ENCODE measurements around the gene STK24.

STK24 gene

DNA sequence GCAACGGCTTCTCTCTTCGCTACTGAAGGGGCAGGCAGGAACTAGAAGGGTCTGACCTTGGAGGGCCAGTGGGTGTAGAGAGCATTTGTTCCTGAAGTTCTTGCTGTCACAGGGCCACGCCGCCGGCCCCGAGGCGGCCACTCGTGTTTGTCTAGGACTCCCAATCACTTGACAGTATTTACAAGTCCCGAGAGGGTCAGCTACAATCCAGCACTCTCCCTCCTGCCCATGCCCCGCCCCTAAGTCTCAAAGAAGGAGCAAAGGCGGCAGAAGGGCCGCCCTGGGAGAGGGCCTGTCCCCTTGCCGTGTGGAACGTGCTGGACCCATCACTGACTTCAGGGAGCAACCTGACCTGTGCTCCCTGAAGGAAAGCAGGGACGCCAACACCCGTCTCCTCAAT, 118.5 kb downstream of the STK24 start:
- TF ChIP-seq CTCF (IDR thresholded peaks at IDR 0.05; ENCODE audit: insufficient read depth, missing control alignments): no peak
- FAIRE-seq (no peak), DNase-seq (ENCODE audit: insufficient read length, low spot score) (no peak)

- no peak for FAIRE-seq
- TF ChIP-seq CTCF (IDR thresholded peaks at IDR 0.05; ENCODE audit: insufficient read depth, missing control alignments): no peak
These were observed 119.9 kb downstream of the STK24 start for GRCh38 chr13:98457053-98457452.

DNA sequence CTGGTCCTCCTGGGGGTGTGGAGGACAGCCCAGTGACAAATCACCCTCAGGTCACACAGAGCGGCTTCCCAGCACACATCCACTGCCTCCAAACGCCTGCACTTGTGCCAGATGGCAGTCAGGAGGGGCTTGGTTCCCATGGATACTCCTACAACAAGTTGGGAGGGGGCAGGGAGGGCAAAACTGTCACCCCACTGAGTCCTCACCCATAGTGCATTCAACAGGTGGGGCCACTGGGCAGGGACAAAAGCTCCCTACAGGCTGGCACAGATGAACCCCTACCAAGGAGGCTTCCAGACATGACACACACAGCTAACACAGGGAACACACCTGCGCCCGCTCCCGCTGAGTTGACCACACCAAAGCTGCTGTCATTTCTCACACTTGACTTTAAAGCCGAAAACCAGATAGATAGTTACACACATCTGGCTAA, 120.5 kb downstream of the STK24 start:
- TF ChIP-seq CTCF (IDR thresholded peaks at IDR 0.05; ENCODE audit: insufficient read depth, missing control alignments): no peak
- no peak for FAIRE-seq
- DNase-seq (ENCODE audit: insufficient read length, low spot score): no peak

More at GRCh38 chr13:98457053-98457452, 119.9 kb downstream of the STK24 start:
- no peak for DNase-seq (ENCODE audit: insufficient read length, low spot score)

DNA sequence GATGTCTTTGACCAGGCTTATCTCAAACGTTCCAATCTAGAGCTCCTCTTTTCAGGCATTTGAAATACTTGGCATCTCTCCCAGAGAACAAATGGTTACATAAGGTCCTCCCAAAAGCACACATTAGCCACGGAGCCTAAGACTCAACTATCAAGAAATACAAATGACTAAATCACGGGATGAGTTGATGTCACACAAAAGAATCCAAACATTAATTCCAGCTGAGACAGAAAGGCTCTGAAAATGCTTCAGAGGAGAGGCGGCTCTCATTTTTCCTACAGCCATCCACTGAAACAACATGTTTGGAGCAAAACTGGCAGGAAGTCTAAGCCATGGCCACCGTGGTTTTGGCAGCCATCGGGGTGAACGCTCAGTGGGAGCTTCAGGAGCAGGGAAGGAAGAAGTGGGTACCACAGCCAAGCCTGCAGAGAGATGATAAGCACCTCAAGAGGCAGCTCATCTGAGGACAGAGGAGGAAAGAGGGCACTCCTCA, 122.5 kb downstream of the STK24 start:
- DNase-seq (ENCODE audit: insufficient read length, low spot score): no peak
- no peak for TF ChIP-seq CTCF (IDR thresholded peaks at IDR 0.05; ENCODE audit: insufficient read depth, missing control alignments)
- no peak for FAIRE-seq

DNA sequence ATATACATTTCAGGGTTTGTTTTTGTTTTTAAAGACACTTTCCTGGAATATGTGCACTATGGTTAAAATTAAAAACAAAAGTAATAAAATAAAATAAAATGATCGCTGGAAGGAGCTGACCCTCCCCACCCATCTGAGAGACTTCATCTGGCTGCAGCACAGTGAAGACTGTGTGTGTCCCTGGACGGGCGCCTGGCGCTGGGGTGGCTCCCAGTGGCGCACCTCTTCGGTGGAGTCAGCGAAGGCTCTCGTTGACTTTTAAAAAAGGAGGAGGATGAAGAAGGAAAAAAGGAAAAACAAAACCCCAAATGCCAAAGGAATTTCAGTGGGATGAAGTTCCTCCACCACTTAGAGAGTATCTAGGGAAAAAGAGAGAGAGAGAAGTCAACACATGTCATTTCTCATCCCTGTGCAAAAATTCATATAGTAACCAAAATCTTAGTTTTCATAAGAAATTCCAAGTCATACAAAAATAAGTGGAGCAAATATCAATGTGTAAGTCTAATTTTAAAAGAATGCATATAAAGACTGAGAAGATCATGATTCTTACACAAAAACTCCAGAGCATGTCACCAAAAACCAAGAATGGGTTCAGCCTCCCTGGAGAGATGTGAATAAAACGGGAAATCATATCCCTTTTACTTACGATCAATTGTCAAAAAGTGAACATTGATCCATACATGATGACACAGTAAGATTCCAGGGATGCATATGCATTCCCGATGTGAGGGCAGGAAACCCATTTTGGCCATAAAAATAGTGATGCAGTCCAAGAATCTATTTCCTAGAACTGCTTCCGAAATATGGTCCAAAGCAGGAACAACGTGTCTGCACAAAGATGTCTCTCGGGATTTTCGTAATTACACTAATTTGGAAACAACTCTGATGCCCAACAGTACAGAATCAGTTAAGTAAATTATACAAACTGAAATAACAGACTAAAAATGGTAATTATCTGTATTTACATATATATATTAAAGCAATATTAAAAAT, 123.8 kb downstream of the STK24 start:
- DNase-seq (ENCODE audit: insufficient read length, low spot score) (no peak), FAIRE-seq (no peak)
- TF ChIP-seq CTCF (IDR thresholded peaks at IDR 0.05; ENCODE audit: insufficient read depth, missing control alignments): no peak

DNA sequence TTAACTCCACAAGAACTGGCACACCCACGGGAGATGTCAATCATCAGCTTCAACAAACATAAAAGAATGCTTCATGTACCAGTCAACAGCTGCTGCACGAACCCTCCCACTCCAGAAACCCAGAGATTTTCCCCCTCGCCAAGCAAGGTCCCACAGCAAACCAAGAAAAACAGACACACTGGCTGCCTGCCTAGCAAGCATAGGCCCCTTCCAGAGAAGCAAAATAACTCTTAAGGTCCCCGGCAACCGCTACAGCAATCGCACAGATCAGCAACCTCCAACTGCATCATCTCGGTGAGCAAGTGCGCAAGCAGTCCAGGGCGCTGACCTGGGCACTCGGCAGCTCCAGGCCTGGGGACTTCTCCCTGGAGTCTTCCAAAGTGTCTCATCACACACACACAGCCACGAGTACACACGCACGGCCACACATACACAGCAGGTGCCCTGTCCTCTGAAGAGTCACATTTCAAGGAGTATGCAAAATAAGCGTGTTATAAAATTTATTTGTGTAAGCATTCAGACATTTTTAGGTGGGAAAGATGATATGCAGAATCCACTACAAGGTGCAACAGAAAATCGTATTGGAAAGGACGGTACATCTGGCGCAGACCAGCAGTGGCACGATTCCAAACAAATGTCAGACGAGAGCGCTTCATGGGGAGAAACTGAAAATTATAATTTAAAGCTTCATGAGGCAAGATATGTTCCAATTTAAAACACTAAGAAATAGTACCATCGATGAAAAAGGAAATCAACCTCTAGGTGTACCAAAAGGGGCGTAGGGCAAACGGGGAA, 125.0 kb downstream of the STK24 start:
- no peak for DNase-seq (ENCODE audit: insufficient read length, low spot score)
- FAIRE-seq: no peak
- no peak for TF ChIP-seq CTCF (IDR thresholded peaks at IDR 0.05; ENCODE audit: insufficient read depth, missing control alignments)

Measured in D721Med (cell line).